Measurements from ENCODE around the gene GNAT2.
"Not testable (repeated sequence)": the region's sequence is repeated elsewhere in the genome, so short reads cannot be mapped to it uniquely, and the experiment has no call there.

The GNAT2 gene

DNA sequence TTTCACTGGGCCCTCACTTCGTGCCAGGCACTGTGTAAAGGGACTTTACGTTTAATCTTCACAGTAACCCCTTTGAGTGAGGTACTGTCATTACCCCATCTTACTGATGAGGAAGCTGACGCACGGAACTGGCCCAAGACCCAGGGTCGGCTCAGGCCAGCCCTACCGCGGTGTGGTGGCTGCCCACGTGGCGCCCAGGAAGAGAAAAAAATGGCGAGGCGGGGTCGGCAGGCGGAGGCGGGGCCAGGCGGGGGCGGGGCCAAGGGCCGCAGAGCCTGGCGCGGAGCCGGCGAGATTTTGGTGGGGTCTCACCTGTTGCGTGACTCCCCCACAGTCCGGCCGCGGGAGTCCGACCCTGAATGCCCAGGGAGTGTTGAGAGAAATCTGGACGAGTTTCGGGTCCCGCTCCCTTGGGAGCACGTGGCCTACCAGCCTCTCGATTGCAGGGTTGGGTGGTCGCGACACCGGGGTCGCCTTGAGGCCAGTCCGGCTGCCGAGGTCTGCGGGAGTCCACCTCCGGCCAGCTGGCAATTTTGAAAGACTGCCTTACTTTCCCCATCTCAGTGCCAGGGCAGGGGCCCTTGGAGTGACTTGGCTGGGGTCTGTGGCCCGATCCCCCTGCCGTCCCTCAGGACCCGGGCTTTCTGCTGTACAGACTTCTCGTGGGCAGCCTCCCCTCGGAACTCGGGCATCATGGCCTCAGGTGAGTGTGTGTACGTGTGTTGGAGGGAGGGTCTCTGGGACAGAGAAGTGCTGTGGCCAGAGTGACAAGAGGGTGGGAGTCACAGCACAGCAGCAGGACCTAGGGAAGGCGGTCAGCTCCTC lies at the start of gene GNAT2, which contains the start of gene AMPD2:
TSS of gene GNAT2 (minus strand) at position 41 of the 825 bp plus-strand sequence. CDS start 6,746 bp downstream, outside the sequence.
TSS of gene AMPD2 (plus strand) at position 262 of the 825 bp plus-strand sequence. CDS start 1,339 bp downstream, outside the sequence.
- H3K9me3 ChIP-seq (replicated peaks in 1 of 11), result no peaks in the 10 kb centered on the region
- no peaks in the 10 kb centered on the region for H3K27me3 ChIP-seq
- H4K20me1 ChIP-seq, result peaks cover 28 to 40% (median 34%) of the 10 kb centered on the region in 11 experiments; a peak in 21 of 22 replicates
- peak within 1 kb of the TSS; percentile 83 to 95 (median 89) for H3K4me3 ChIP-seq
- peaks cover 70 to 82% (median 80%) of the 10 kb centered on the region in 10 experiments for H3K4me1 ChIP-seq
- H3K9ac ChIP-seq, result peak within 1 kb of the TSS; percentile 84 to 94 (median 90)
- peak within 1 kb of the TSS; percentile 83 to 96 (median 91) for H3K27ac ChIP-seq
- TF ChIP-seq Cebpa-rat (IDR thresholded peaks at IDR 0.05), result no peak
- H3K36me3 ChIP-seq, result no peaks in the 10 kb centered on the region; a peak in 1 of 22 replicates
- H3K4me2 ChIP-seq, result peak within 1 kb of the TSS; percentile 87 to 100 (median 97)

DNA sequence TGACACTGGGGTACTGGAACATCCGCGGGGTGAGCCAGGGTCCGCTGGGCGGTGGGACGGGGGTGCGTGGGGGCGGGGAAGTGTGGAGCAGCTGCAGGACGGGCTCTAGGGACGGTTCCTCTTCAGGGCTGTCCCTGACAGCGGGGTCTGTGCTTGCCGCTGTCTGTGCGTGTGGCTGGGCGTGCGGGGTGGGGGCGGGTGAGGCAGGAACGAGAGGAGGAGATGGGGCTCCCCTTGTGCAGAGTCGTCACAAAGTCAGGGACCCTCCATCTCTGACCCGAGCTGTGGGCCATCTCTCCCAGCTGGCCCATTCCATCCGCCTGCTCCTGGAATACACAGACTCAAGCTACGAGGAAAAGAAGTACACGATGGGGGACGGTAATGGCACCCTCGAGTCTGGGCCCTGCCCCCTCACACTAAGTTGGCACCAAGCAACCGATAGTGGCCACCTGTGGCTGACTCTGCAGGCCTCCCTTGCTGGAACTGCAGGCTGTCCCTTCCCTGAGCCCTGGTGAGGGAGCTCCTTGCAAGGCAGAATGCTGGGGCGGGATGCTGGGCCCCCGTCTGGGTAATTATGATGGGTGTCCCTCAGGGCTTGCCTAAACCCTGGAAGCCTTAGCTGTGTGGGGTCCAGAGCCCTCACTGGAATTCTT lies 48.8 kb upstream of the GNAT2 start:
- Histone ChIP-seq H3K27ac (no peak overlapping the region), H3K9me3 (replicated peaks in 1 of 11) (no peaks in the 10 kb centered on the region; a peak in 1 of 22 replicates), H3K4me3 (peak overlapping the region; percentile 34 to 64 (median 50); a peak in 19 of 20 replicates), H3K36me3 (no peaks in the 10 kb centered on the region; a peak in 1 of 22 replicates), H3K4me1 (peaks cover 12 to 25% (median 18%) of the 10 kb centered on the region in 10 experiments), H4K20me1 (no peaks in the 10 kb centered on the region), H3K4me2 (peak overlapping the region; percentile 70 to 92 (median 85)), H3K27me3 (no peaks in the 10 kb centered on the region), H3K9ac (peak overlapping the region in 8 of 11 experiments; percentile 28 to 65 (median 48); a peak in 15 of 22 replicates)
- no peak for TF ChIP-seq Cebpa-rat (IDR thresholded peaks at IDR 0.05)

DNA sequence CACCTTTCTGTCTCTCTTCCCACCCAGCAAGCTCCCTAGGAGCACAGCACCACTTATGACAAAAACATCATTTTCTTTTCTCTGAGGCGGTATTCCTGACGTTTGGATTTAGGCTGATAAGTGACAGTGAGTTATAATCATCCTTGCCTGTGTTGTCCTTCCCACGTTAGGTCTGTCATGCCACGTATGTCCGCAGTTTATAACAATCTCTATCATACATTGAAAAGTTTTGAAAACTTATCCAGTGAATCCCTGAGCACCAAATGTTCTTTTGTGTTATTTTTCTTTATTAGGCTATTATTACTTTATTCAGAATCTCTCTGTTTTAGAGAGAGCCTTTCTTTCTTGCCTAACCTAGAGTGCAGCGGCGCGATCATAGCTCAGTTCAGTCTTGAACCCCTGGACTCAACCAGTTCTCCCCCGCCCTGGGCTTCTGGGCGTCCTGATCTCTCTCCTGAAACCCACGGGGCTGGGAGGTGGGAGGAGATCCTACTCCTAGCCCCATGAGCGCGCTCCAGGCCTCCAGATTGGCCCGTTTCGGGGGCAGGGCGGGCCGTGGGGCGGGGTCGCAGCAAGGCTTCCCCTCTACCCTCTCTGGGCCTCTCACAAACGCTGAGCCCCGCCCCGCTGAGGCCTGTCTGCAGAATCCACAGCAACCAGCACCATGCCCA lies 48.2 kb upstream of the GNAT2 start, which contains the start of gene GSTM2:
TSS of gene GSTM2 (plus strand) at position 606 of the 671 bp plus-strand sequence. CDS start at position 665, 59 bp downstream.
- peaks cover 12 to 25% (median 18%) of the 10 kb centered on the region in 10 experiments for H3K4me1 ChIP-seq
- H3K9ac ChIP-seq, result peak within 1 kb of the TSS in 10 of 11 experiments; percentile 28 to 65 (median 48); a peak in 18 of 22 replicates
- TF ChIP-seq Cebpa-rat (IDR thresholded peaks at IDR 0.05), result no peak
- H3K27me3 ChIP-seq, result no peaks in the 10 kb centered on the region
- peak within 1 kb of the TSS; percentile 70 to 92 (median 85) for H3K4me2 ChIP-seq
- no peaks in the 10 kb centered on the region; a peak in 1 of 22 replicates for H3K36me3 ChIP-seq
- no peaks in the 10 kb centered on the region for H4K20me1 ChIP-seq
- no peaks in the 10 kb centered on the region; a peak in 1 of 22 replicates for H3K9me3 ChIP-seq (replicated peaks in 1 of 11)
- H3K27ac ChIP-seq, result no peak within 1 kb of the TSS
- H3K4me3 ChIP-seq, result peak within 1 kb of the TSS; percentile 34 to 64 (median 50); a peak in 19 of 20 replicates

DNA sequence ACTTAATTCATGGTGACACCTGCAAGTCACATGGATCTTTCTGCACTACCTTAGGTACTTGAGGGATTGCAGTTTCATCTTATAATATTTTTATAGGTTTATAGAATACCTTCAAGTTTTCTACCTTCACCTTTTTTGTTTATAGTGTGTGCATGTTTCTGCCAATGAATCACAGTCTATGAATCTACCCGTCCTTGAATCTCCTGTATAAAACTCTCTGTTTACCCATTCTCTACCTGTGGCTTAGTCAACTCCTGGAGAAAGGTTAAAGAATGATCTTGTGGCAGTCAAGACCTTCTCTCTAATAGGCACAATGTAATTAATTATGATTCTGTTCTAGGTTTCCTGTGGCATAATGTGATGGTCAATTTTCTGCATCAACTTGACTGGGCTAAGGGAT lies 45.3 kb upstream of the GNAT2 start:
- Histone ChIP-seq H3K4me3 (no peak overlapping the region), H3K9ac (no peak overlapping the region), H3K27ac (no peak overlapping the region), H3K36me3 (peaks cover 0 to 11% (median 0%) of the 10 kb centered on the region in 11 experiments; a peak in 3 of 22 replicates), H3K4me1 (peaks cover 23 to 47% (median 36%) of the 10 kb centered on the region in 10 experiments), H3K27me3 (no peaks in the 10 kb centered on the region), H3K9me3 (replicated peaks in 1 of 11) (no peaks in the 10 kb centered on the region), H4K20me1 (0 out of 22 replicates have a peak, but pooled peaks cover 0 to 5% (median 0%) of the 10 kb centered on the region in 11 experiments), H3K4me2 (peak overlapping the region in 1 of 11 experiments; percentile 16; a peak in 1 of 22 replicates)
- no peak for TF ChIP-seq Cebpa-rat (IDR thresholded peaks at IDR 0.05)

DNA sequence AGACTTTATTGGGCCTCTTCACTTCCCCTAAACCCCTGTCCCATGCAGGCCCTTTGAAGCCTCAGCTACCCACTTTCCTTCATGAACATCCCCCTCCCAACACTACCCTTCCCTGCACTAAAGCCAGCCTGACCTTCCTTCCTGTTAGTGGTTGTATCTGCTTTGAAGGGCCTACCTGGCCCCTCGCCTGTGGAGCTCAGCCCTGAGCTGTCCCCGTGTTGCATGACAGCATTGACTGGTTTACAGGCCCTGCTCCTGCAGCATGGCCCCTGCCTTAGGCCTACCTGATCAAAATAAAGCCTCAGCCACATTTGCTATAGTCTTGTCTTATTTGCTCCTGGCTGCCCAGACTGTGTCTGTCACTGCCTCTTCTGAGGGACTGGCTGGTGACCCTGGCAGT lies 42.0 kb upstream of the GNAT2 start:
- TF ChIP-seq Cebpa-rat (IDR thresholded peaks at IDR 0.05), result no peak
- H3K4me2 ChIP-seq, result peak overlapping the region in 7 of 11 experiments; percentile 7 to 97 (median 81); a peak in 10 of 22 replicates

DNA sequence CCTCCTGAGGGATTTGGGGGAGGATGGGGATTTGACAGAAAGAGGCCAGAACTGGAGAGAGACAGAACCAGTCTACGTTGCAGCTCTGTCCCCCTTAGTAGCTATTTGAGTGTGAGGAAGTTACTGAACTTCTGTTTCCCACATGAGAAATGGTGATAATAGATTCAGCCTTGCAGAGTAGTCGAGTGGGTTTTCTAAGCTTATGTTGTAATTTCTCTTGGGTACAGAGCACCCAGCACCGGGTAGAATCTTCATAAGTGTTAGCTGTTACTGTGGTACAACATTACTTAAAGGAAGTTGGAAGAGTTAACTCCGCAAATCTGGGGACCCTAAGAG lies 41.2 kb upstream of the GNAT2 start:
- Histone ChIP-seq H3K4me3 (peak overlapping the region in 1 of 10 experiments; percentile 39; a peak in 2 of 20 replicates), H3K4me2 (peak overlapping the region; percentile 60 to 97 (median 83)), H3K4me1 (peaks cover 36 to 68% (median 61%) of the 10 kb centered on the region in 10 experiments), H3K27ac (peak overlapping the region in 5 of 11 experiments; percentile 34 to 63 (median 53); a peak in 6 of 22 replicates), H3K36me3 (peaks cover 0 to 16% (median 0%) of the 10 kb centered on the region in 11 experiments; a peak in 3 of 22 replicates)
- not testable (repeated sequence) for H3K27me3 ChIP-seq; H3K9ac ChIP-seq; H4K20me1 ChIP-seq; H3K9me3 ChIP-seq (replicated peaks in 1 of 11)

More for the DNA sequence above, 42.0 kb upstream of the GNAT2 start:
- H3K36me3 ChIP-seq, result peaks cover 0 to 16% (median 0%) of the 10 kb centered on the region in 11 experiments; a peak in 3 of 22 replicates
- peaks cover 35 to 67% (median 61%) of the 10 kb centered on the region in 10 experiments for H3K4me1 ChIP-seq
- H4K20me1 ChIP-seq, result peaks cover 0 to 5% (median 0%) of the 10 kb centered on the region in 11 experiments; a peak in 1 of 22 replicates
- no peak overlapping the region for H3K9ac ChIP-seq
- H3K27ac ChIP-seq, result 0 out of 22 replicates have a peak overlapping the region, but pooled peaks of 1 of the 11 experiments have one; percentile 5
- H3K27me3 ChIP-seq, result no peaks in the 10 kb centered on the region
- H3K4me3 ChIP-seq, result no peak overlapping the region
- no peaks in the 10 kb centered on the region for H3K9me3 ChIP-seq (replicated peaks in 1 of 11)

DNA sequence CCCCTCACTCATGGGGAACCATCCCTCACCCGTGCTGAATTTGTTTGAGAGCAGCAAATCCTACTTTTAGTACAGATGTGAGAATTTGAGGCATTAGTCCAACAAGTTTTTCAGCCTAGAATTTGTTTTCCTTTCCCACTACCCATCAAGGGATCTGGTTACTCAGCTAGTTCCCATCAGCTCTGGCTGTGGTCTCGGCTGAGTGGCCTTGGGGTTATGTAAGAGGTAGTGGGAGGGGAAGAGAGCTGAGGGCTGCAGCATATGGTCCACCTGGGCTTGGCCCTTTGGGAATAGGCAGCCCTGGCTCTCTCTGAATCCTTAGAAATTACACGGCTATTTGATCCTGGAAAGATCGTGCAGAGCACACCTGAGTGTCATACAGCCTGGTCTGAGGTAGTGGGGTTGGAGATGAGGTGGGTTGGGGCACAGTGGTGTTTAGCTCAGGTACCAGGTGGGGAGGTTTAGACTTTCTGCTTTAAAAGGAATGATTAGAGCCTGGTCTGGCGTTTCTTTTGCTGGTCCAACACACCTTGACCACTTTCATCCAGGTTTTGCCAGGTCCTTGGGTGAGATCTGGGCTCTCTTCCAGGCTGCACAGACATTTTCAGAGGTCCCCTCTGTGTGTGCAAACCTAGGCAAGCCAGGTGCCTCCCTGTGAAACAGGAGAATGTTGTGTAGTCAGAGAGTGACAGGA lies 40.7 kb upstream of the GNAT2 start:
- H3K27ac ChIP-seq, result peak overlapping the region in 7 of 11 experiments; percentile 29 to 63 (median 53); a peak in 11 of 22 replicates
- peaks cover 0 to 5% (median 0%) of the 10 kb centered on the region in 11 experiments; a peak in 1 of 22 replicates for H4K20me1 ChIP-seq
- peak overlapping the region in 2 of 10 experiments; percentile 0 to 39; a peak in 3 of 20 replicates for H3K4me3 ChIP-seq
- no peaks in the 10 kb centered on the region for H3K27me3 ChIP-seq
- H3K4me1 ChIP-seq, result peaks cover 41 to 73% (median 66%) of the 10 kb centered on the region in 10 experiments
- peak overlapping the region in 5 of 11 experiments; percentile 22 to 50 (median 40); a peak in 6 of 22 replicates for H3K9ac ChIP-seq
- peak overlapping the region; percentile 60 to 97 (median 83) for H3K4me2 ChIP-seq
- peaks cover 0 to 16% (median 0%) of the 10 kb centered on the region in 11 experiments; a peak in 3 of 22 replicates for H3K36me3 ChIP-seq
- peak in 2 of 11 experiments; percentile 5 to 19; a peak in 1 of 22 replicates for TF ChIP-seq Cebpa-rat (IDR thresholded peaks at IDR 0.05)
- H3K9me3 ChIP-seq (replicated peaks in 1 of 11), result no peaks in the 10 kb centered on the region

Measured in BLaER1 treated with 17β-estradiol and CSF1 and Interleukin-3, amounts not matched to agents 10 nM and 100 nM (cell line).